ENCODE measurements around the gene SHE. TPM values are rescaled to one million over a fixed set of nuclear protein-coding genes. Genes with fewer than 3 reads are reported as not detected.

The SHE gene
- total and polyA plus RNA-seq, 10 of the 15 experiments (the other 5 are each of a cell fraction or from before 2014, with no cell fraction given), result under 0.01 to 0.05 (median 0.03) TPM; not detected in 3

- TF ChIP-seq EED (IDR thresholded peaks at IDR 0.05; ENCODE audit: low read depth) (peak; percentile 78), TAF1 (IDR thresholded peaks at IDR 0.05; ENCODE audit: borderline replicate concordance, low read depth, low read length) (no peak), NFXL1 (IDR thresholded peaks at IDR 0.05; ENCODE audit: borderline replicate concordance) (no peak), GATAD2B (conservative IDR thresholded peaks at IDR 0.05; ENCODE audit: low read depth) (no peak), ZBED1 (IDR thresholded peaks at IDR 0.05; ENCODE audit: borderline replicate concordance) (no peak), SREBF2 (IDR thresholded peaks at IDR 0.05; ENCODE audit: low read length) (no peak), HDGF (IDR thresholded peaks at IDR 0.05) (no peak), CBFB (IDR thresholded peaks at IDR 0.05; ENCODE audit: low read depth) (0 out of 2 replicates have a peak, but pooled peaks have one; percentile 16), SUZ12 (IDR thresholded peaks at IDR 0.05; ENCODE audit: unreplicated experiment) (no peak), NFYB (IDR thresholded peaks at IDR 0.05; ENCODE audit: insufficient read depth, low read depth, low read length) (no peak), IKZF1 (conservative IDR thresholded peaks at IDR 0.05) (peak; percentile 52), NFYA (IDR thresholded peaks at IDR 0.05; ENCODE audit: borderline replicate concordance, low read depth, low read length) (no peak), RCOR1 (conservative IDR thresholded peaks at IDR 0.05; ENCODE audit: low read depth, low read length) (no peak), ZNF207 (IDR thresholded peaks at IDR 0.05; ENCODE audit: borderline replicate concordance) (no peak), CHD2 (IDR thresholded peaks at IDR 0.05; ENCODE audit: borderline replicate concordance, low read depth, low read length) (no peak), YY1 (IDR thresholded peaks at IDR 0.05; ENCODE audit: low read depth, low read length) (no peak), SREBF1 (IDR thresholded peaks at IDR 0.05; ENCODE audit: low read length) (no peak), MXI1 (IDR thresholded peaks at IDR 0.05; ENCODE audit: low read depth, low read length) (no peak), ZNF384 (IDR thresholded peaks at IDR 0.05; ENCODE audit: borderline replicate concordance, low read depth, low read length) (peak; percentile 16; the same call in 1 of the 2 replicates), RBBP5 (conservative IDR thresholded peaks at IDR 0.05) (no peak), EGR1 (IDR thresholded peaks at IDR 0.05; ENCODE audit: borderline replicate concordance in 1 of 2, low read depth in 2 of 2, low read length in 2 of 2) (no peak), BMI1 (IDR thresholded peaks at IDR 0.05; ENCODE audit: borderline replicate concordance) (no peak), PAX5 (IDR thresholded peaks at IDR 0.05; ENCODE audit: borderline replicate concordance, low read depth, low read length) (peak; percentile 88; the same call in 1 of the 2 replicates)
- TF ChIP-seq, protein P1, sequence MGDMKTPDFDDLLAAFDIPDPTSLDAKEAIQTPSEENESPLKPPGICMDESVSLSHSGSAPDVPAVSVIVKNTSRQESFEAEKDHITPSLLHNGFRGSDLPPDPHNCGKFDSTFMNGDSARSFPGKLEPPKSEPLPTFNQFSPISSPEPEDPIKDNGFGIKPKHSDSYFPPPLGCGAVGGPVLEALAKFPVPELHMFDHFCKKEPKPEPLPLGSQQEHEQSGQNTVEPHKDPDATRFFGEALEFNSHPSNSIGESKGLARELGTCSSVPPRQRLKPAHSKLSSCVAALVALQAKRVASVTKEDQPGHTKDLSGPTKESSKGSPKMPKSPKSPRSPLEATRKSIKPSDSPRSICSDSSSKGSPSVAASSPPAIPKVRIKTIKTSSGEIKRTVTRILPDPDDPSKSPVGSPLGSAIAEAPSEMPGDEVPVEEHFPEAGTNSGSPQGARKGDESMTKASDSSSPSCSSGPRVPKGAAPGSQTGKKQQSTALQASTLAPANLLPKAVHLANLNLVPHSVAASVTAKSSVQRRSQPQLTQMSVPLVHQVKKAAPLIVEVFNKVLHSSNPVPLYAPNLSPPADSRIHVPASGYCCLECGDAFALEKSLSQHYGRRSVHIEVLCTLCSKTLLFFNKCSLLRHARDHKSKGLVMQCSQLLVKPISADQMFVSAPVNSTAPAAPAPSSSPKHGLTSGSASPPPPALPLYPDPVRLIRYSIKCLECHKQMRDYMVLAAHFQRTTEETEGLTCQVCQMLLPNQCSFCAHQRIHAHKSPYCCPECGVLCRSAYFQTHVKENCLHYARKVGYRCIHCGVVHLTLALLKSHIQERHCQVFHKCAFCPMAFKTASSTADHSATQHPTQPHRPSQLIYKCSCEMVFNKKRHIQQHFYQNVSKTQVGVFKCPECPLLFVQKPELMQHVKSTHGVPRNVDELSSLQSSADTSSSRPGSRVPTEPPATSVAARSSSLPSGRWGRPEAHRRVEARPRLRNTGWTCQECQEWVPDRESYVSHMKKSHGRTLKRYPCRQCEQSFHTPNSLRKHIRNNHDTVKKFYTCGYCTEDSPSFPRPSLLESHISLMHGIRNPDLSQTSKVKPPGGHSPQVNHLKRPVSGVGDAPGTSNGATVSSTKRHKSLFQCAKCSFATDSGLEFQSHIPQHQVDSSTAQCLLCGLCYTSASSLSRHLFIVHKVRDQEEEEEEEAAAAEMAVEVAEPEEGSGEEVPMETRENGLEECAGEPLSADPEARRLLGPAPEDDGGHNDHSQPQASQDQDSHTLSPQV (IDR thresholded peaks at IDR 0.05), result no peak
- TF ChIP-seq, protein P2, sequence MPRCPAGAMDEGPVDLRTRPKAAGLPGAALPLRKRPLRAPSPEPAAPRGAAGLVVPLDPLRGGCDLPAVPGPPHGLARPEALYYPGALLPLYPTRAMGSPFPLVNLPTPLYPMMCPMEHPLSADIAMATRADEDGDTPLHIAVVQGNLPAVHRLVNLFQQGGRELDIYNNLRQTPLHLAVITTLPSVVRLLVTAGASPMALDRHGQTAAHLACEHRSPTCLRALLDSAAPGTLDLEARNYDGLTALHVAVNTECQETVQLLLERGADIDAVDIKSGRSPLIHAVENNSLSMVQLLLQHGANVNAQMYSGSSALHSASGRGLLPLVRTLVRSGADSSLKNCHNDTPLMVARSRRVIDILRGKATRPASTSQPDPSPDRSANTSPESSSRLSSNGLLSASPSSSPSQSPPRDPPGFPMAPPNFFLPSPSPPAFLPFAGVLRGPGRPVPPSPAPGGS (IDR thresholded peaks at IDR 0.05; ENCODE audit: borderline replicate concordance, insufficient read depth, low read depth, low read length, poor library complexity, severe bottlenecking), result no peak
Measured at GRCh38 chr1:154497026-154497806, 5.0 kb downstream of the SHE start (continued).

Data from GM12878 (cell line).